Activated B cell treated with CpG ODN at 0.5 μM for 24 hours (primary cell): ENCODE results near the gene COG5. TPM values are rescaled to one million over a fixed set of nuclear protein-coding genes. Genes with fewer than 3 reads are reported as not detected.

Source experiments
- ATAC-seq: fragments of 200-7000 bp; cut with Tn5 transposase; one replicate; pipeline ENCODE4 v1.10.0; 2021; ENCODE audit warnings: low read depth, mild to moderate bottlenecking, moderate library complexity
- CTCF ChIA-PET: fragments of 350-600 bp; sonication (Branson Sonifier 250); formaldehyde crosslinking; loops from one replicate; lab custom pipeline; 2021; ENCODE audit warnings: antibody characterized with exemption; lab: Charles Lee
- POLR2A ChIA-PET: fragments of 350-600 bp; sonication (Branson Sonifier 250); formaldehyde crosslinking; loops from one replicate; lab custom pipeline; 2021; ENCODE audit warnings: antibody characterized with exemption; lab: Charles Lee
- DNase-seq: peaks from one replicate; pipeline ENCODE4 v3.0.0; 2022
- H3K27ac Mint-ChIP-seq: one replicate; pipeline ENCODE4 v1.8.0; 2020; ENCODE audit warnings: mixed read lengths
- H3K27me3 Mint-ChIP-seq: one replicate; pipeline ENCODE4 v1.8.0; 2021; ENCODE audit warnings: mixed read lengths
- H3K36me3 Mint-ChIP-seq: one replicate; pipeline ENCODE4 v1.8.0; 2021; ENCODE audit warnings: low read depth, mixed read lengths
- H3K4me1 Mint-ChIP-seq: one replicate; pipeline ENCODE4 v1.8.0; 2021; ENCODE audit warnings: mixed read lengths
- H3K4me3 Mint-ChIP-seq: one replicate; pipeline ENCODE4 v1.8.0; 2020; ENCODE audit warnings: mild to moderate bottlenecking, mixed read lengths
- H3K9me3 Mint-ChIP-seq: one replicate; pipeline ENCODE4 v1.8.0; 2020; ENCODE audit warnings: mixed read lengths
- intact Hi-C: fragments of 100-400 bp; cut with micrococcal nuclease; formaldehyde crosslinking; loops from one replicate; pipeline ENCODE4 v1.15.1; 2024
- total RNA-seq: library from RNA; stranded (reverse); gene quantifications from 2 replicates; pipeline ENCODE4 v1.2.3, GENCODE V29; 2022
- TF ChIP-seq, protein P1 (sequence below): fragments of 200-600 bp; IDR thresholded peaks from one replicate; pipeline ENCODE4 v1.8.0; 2022; ENCODE audit warnings: antibody characterized with exemption, mild to moderate bottlenecking

The COG5 gene
- total RNA-seq, 1 donor from 2014 or later = 47.0 TPM

DNA sequence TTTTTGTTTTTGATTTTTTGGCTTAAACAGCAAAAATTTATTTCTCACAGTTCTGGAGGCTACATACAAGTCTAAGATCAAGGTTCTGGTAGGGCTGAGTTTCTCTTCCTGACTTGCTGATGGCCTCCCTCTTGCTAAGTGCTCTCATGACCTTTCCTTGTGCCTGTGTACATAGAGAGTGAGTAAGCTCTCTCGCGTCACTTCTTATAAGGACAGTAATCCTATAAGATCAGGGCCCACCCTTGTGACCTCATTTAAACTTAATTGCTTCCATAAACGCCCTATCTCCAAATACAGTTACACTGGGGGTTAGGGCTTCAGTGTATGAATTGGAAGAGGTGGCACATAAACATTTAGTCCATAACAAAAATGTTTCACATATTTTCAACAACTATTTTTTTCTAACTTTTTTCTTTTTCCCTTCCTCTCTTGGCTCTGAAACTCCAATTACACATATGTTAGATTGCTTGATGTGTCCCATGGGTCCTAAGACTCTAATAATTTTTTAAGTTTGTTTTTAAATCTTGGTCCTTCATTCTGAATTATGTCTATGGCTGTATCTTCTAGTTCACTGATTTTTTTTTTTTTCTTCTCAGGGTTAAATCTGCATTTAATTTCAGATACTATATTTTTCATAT lies 245.1 kb downstream of the COG5 start:
- peaks cover 48% of the 10 kb centered on the region for H3K36me3 Mint-ChIP-seq
- CTCF ChIA-PET = no interaction called here
- intact Hi-C loops = no loop called here

DNA sequence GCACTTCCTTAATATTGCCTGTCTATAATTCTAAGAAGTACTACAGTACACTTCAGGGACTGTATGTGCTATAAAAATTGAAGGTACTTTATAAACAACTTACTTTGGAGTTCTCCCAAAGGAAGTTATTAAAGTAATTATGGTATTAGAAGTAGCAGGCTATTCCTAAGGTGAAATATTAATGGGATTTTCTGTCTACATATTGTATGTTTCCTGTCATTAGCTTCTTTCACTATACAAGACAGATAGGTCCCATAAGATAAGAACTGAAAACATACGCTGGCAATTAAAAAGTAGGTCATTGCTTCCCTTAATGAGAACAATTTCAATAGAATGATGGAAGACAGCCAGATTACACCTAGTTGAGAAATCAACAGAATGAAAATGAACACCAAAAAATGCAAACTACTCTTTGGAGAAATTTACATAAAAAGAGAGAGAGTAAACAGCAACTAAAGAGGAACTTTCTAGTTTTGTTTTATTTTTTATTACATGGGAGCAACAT lies 248.0 kb downstream of the COG5 start:
- no peak overlapping the region for H3K4me3 Mint-ChIP-seq
- ATAC-seq (no peak), DNase-seq (no peak)
- H3K27ac Mint-ChIP-seq = no peak overlapping the region
- ChIA-PET POLR2A (no interaction called here), CTCF (no interaction called here)
- H3K27me3 Mint-ChIP-seq = no peaks in the 10 kb centered on the region
- H3K4me1 Mint-ChIP-seq = peaks cover 9% of the 10 kb centered on the region
- intact Hi-C loops = no loop called here
- TF ChIP-seq, protein P1, sequence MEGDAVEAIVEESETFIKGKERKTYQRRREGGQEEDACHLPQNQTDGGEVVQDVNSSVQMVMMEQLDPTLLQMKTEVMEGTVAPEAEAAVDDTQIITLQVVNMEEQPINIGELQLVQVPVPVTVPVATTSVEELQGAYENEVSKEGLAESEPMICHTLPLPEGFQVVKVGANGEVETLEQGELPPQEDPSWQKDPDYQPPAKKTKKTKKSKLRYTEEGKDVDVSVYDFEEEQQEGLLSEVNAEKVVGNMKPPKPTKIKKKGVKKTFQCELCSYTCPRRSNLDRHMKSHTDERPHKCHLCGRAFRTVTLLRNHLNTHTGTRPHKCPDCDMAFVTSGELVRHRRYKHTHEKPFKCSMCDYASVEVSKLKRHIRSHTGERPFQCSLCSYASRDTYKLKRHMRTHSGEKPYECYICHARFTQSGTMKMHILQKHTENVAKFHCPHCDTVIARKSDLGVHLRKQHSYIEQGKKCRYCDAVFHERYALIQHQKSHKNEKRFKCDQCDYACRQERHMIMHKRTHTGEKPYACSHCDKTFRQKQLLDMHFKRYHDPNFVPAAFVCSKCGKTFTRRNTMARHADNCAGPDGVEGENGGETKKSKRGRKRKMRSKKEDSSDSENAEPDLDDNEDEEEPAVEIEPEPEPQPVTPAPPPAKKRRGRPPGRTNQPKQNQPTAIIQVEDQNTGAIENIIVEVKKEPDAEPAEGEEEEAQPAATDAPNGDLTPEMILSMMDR = no peak
- peaks cover 37% of the 10 kb centered on the region for H3K36me3 Mint-ChIP-seq
- H3K9me3 Mint-ChIP-seq = no peaks in the 10 kb centered on the region

More for the DNA sequence above, 245.1 kb downstream of the COG5 start:
- TF ChIP-seq, protein P1 = no peak
- Mint-ChIP-seq H3K9me3 (no peaks in the 10 kb centered on the region), H3K27ac (no peak overlapping the region), H3K4me1 (peaks cover 9% of the 10 kb centered on the region), H3K27me3 (no peaks in the 10 kb centered on the region), H3K4me3 (no peak overlapping the region)
- DNase-seq (no peak), ATAC-seq (no peak)
- POLR2A ChIA-PET = no interaction called here

DNA sequence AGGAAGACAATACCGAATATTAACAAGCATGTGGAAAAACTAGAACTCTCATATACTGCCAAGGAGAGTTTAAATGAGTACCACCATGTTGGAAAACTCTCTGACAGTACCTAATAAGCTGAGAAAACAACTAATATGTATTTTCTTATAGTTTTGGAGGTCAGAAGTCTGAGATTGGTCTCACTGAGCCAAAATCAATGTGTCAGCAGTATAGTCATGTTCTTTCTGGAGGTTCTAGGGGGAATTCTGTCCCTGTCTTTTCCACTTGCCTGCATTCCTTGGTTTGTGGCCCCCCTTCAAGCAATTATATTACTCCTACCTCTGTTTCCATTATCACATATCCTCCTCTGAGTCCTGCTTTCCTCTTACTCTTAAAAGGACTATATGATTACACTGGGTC lies 250.4 kb downstream of the COG5 start:
- H3K27me3 Mint-ChIP-seq = no peaks in the 10 kb centered on the region
- CTCF ChIA-PET = no interaction called here
- intact Hi-C loops = no loop called here
- POLR2A ChIA-PET = no interaction called here
- H3K4me3 Mint-ChIP-seq = no peak overlapping the region
- TF ChIP-seq, protein P1 = no peak
- peaks cover 25% of the 10 kb centered on the region for H3K36me3 Mint-ChIP-seq
- ATAC-seq (no peak), DNase-seq (no peak)
- H3K4me1 Mint-ChIP-seq = peaks cover 9% of the 10 kb centered on the region
- no peaks in the 10 kb centered on the region for H3K9me3 Mint-ChIP-seq
- no peak overlapping the region for H3K27ac Mint-ChIP-seq

DNA sequence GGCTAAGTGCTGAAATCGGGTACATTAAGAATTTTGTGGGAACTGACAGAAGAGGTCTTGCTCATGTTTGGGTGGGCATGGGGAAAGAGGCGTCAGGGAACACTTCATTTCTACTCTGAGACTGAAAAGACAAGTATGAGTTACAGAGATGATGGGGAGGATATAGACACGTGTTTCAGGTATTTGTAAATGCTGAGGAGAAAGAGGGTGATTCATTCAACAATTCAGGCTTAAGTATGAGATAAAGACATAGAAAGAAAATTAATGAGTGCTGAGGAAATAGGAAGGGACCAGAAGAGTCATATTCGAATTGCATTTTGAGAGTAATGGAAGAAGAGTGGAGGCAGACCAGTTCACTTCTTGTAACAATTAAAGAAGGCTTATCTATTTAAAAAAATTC lies 251.3 kb downstream of the COG5 start:
- Mint-ChIP-seq H3K4me1 (peaks cover 9% of the 10 kb centered on the region), H3K27me3 (no peaks in the 10 kb centered on the region), H3K27ac (no peak overlapping the region), H3K9me3 (no peaks in the 10 kb centered on the region), H3K4me3 (no peak overlapping the region), H3K36me3 (peaks cover 23% of the 10 kb centered on the region)
- POLR2A ChIA-PET = interaction anchor here (0.6 kb wide), 1 partner anchor 18 kb away, joined by 4 read pairs; no protein-coding TSS in a partner anchor
- DNase-seq = no peak
- no peak for ATAC-seq
- intact Hi-C loops = no loop called here
- TF ChIP-seq, protein P1 = no peak
- CTCF ChIA-PET = no interaction called here

DNA sequence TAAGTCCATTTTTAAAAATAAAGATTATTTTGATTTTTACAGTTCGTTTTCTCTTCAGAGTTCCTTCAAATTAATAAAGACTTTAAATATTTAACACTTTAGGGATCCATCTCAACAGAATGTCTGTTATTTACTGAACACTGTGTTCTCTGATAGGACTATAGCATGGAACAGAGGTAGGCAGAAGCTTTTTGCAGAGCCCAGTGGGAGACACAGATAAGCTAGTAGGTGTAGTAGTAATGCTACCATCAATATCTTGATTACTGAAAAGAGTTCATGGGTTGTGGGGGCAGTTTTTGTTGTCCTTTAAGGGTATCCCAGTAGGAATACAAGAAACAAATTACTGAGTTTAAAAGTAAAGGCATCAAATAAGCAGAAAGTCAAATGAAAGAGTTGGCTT lies 254.4 kb downstream of the COG5 start:
- H3K4me1 Mint-ChIP-seq = no peaks in the 10 kb centered on the region
- no peak for DNase-seq
- intact Hi-C loops = no loop called here
- TF ChIP-seq, protein P1 = no peak
- ChIA-PET CTCF (no interaction called here), POLR2A (no interaction called here)
- H3K27me3 Mint-ChIP-seq = no peaks in the 10 kb centered on the region
- H3K9me3 Mint-ChIP-seq = peaks cover 3% of the 10 kb centered on the region
- no peak overlapping the region for H3K27ac Mint-ChIP-seq
- H3K36me3 Mint-ChIP-seq = peaks cover 23% of the 10 kb centered on the region
- no peak for ATAC-seq
- H3K4me3 Mint-ChIP-seq = no peak overlapping the region
